ENCODE data around the gene BRD7.

- no peak for TF ChIP-seq SMC3 (IDR thresholded peaks at IDR 0.05; ENCODE audit: borderline replicate concordance, low read length)
- TF ChIP-seq NFIC (IDR thresholded peaks at IDR 0.05; ENCODE audit: low read depth, low read length) = no peak
- TF ChIP-seq NFYB (IDR thresholded peaks at IDR 0.05; ENCODE audit: insufficient read depth, low read depth, low read length) = no peak
- TF ChIP-seq HDGF (IDR thresholded peaks at IDR 0.05) = no peak
- no peak for TF ChIP-seq ZNF384 (IDR thresholded peaks at IDR 0.05; ENCODE audit: borderline replicate concordance, low read depth, low read length)
- no peak for TF ChIP-seq CTCF (IDR thresholded peaks at IDR 0.05 in 2 of 3, conservative IDR thresholded peaks at IDR 0.05 in 1 of 3; ENCODE audit: control insufficient read depth in 2 of 3, extremely low read depth in 1 of 3, insufficient read depth in 1 of 3, low read depth in 3 of 3, low read length in 3 of 3)
- no peak for TF ChIP-seq MTA2 (IDR thresholded peaks at IDR 0.05; ENCODE audit: low read depth)
- TF ChIP-seq MLLT1 (IDR thresholded peaks at IDR 0.05) = no peak
These were observed 101.6 kb downstream of the BRD7 start for GRCh38 chr16:50267151-50267631.

All from GM12878 (cell line).